Renal cortex interstitium (tissue), 11 donors: ENCODE measurements around the gene ROBO3. TPM values are rescaled to one million over a fixed set of nuclear protein-coding genes. Genes with fewer than 3 reads are reported as not detected.

ENCODE experiments used
- DNase-seq, 11 donors: peaks; one replicate each; pipeline ENCODE4 v3.0.0-alpha.2; 2013; ENCODE audit warnings: low read depth in 9 of 11, low spot score in 4 of 11; ENCODE audit errors: extremely low read depth in 1 of 11
- polyA plus RNA-seq, 3 donors: library from polyadenylated mRNA; unstranded; fragments of 120-200 nt; gene quantifications; one replicate each; pipeline ENCODE4 v1.2.1, GENCODE V29; 2013; ENCODE audit not compliant: insufficient read length in 3 of 3

The ROBO3 gene
- polyA plus RNA-seq, 3 donors, result 18.6 to 34.6 (median 22.7) TPM

- DNase-seq, result no peak
These were observed 35.2 kb downstream of the ROBO3 start for GRCh38 chr11:124900464-124900863.

GRCh38 chr11:124902616-124903015, 37.4 kb downstream of the ROBO3 start:
- no peak for DNase-seq

- DNase-seq, result no peak
These were observed 50.5 kb downstream of the ROBO3 start for GRCh38 chr11:124915541-124916369.

GRCh38 chr11:124916370-124916710, 51.1 kb downstream of the ROBO3 start:
- no peak for DNase-seq

- DNase-seq, result no peak
These were observed 51.9 kb downstream of the ROBO3 start for GRCh38 chr11:124917115-124917637.

GRCh38 chr11:124918950-124919349, 53.7 kb downstream of the ROBO3 start, which contains the start of gene HEPN1:
HEPN1 (plus strand) TSS chr11:124919250.
- no peak for DNase-seq

- no peak for DNase-seq
These were observed 54.7 kb downstream of the ROBO3 start for GRCh38 chr11:124919898-124920297.

- DNase-seq, result no peak
These were observed 55.1 kb downstream of the ROBO3 start for GRCh38 chr11:124920356-124920755.

GRCh38 chr11:124920870-124921609, 55.8 kb downstream of the ROBO3 start:
- DNase-seq, result peak; percentile 63 to 84 (median 79)

GRCh38 chr11:124922831-124923230, 57.6 kb downstream of the ROBO3 start:
- no peak for DNase-seq

GRCh38 chr11:124923296-124923695, 58.1 kb downstream of the ROBO3 start:
- no peak for DNase-seq

GRCh38 chr11:124928942-124929665, 63.9 kb downstream of the ROBO3 start:
- no peak for DNase-seq

GRCh38 chr11:124930799-124931198, 65.6 kb downstream of the ROBO3 start:
- DNase-seq, result no peak

Other genes with a start within 250 kb of the ROBO3 start
- gene TBRG1, start 242.6 kb upstream of the ROBO3 start, polyA plus RNA-seq, result 10 to 100 TPM; 25.9 to 41.5 (median 30.3) TPM
- 10 to 100 TPM; 27.0 to 33.5 (median 31.9) TPM for gene SIAE, start 191.7 kb upstream of the ROBO3 start, polyA plus RNA-seq
- gene SPA17, start 191.5 kb upstream of the ROBO3 start, polyA plus RNA-seq, result 10 to 100 TPM; 20.1 to 28.4 (median 21.8) TPM
- 10 to 100 TPM; 14.3 to 26.3 (median 18.8) TPM for gene NRGN, start 125.5 kb upstream of the ROBO3 start, polyA plus RNA-seq
- 1 to 10 TPM; 4.9 to 7.1 (median 5.9) TPM for gene VSIG2, start 113.2 kb upstream of the ROBO3 start, polyA plus RNA-seq
- gene ESAM, start 103.1 kb upstream of the ROBO3 start, polyA plus RNA-seq, result 10 to 100 TPM; 56.1 to 72.4 (median 68.1) TPM
- 10 to 100 TPM; 26.5 to 42.6 (median 30.0) TPM for gene MSANTD2, start 65.0 kb upstream of the ROBO3 start, polyA plus RNA-seq
- 10 to 100 TPM; 16.2 to 21.6 (median 20.0) TPM for gene ROBO4, start 32.4 kb downstream of the ROBO3 start, polyA plus RNA-seq
- gene HEPN1, start 53.8 kb downstream of the ROBO3 start, polyA plus RNA-seq, result 1 to 10 TPM in 2 of 3 donors, under 1 TPM in 1; 0.91 to 1.9 (median 1.1) TPM
- 1 to 10 TPM; 1.5 to 3.1 (median 1.7) TPM for gene HEPACAM, start 70.6 kb downstream of the ROBO3 start, polyA plus RNA-seq
- gene CCDC15, start 88.8 kb downstream of the ROBO3 start, polyA plus RNA-seq, result 1 to 10 TPM; 3.6 to 4.1 (median 4.0) TPM
- 1 to 10 TPM in 2 of 3 donors, under 1 TPM in 1; 0.95 to 3.0 (median 3.0) TPM for gene SLC37A2, start 197.9 kb downstream of the ROBO3 start, polyA plus RNA-seq
- 10 to 100 TPM; 49.3 to 55.9 (median 53.8) TPM for gene TMEM218, start 246.2 kb downstream of the ROBO3 start, polyA plus RNA-seq